ENCODE data around the gene LRRC27. TPM values are rescaled to one million over a fixed set of nuclear protein-coding genes. Genes with fewer than 3 reads are reported as not detected.
A peak's percentile ranks its signal among the peaks of the same experiment; 100 is the strongest.

Gene LRRC27
- polyA plus RNA-seq, 3 donors: 3.6 to 12.8 (median 3.6) TPM

- intact Hi-C loops (cut with micrococcal nuclease): no loop called here
- peaks cover 4 to 7% (median 5%) of the 10 kb centered on the region in 3 donors for H3K27me3 Mint-ChIP-seq (ENCODE audit: low read depth in 3 of 3)
- over 99% methylated on average over 10 of the region's 13 CpGs for WGBS (ENCODE audit: insufficient coverage)
- H2AFZ ChIP-seq (ENCODE audit: insufficient read depth, low read depth, low read length, poor library complexity, severe bottlenecking): no peak overlapping the region
- H3K9ac ChIP-seq (ENCODE audit: insufficient read depth, low read length, poor library complexity, severe bottlenecking): no peak overlapping the region
- H3K36me3 ChIP-seq (replicated peaks in 1 of 2; ENCODE audit: control insufficient read depth in 1 of 2, insufficient read depth in 2 of 2, low read length in 2 of 2): peaks cover 10 to 25% of the 10 kb centered on the region in 2 donors
- peaks cover 2 to 12% of the 10 kb centered on the region in 2 donors for H3K4me1 ChIP-seq (ENCODE audit: control insufficient read depth in 1 of 2, insufficient read depth in 2 of 2, low read length in 2 of 2)
- no peak overlapping the region for H3K4me3 Mint-ChIP-seq
- no peak for DNase-seq
- no peak overlapping the region for H3K4me3 ChIP-seq (replicated peaks in 1 of 3; ENCODE audit: low read depth in 2 of 3, low read length in 3 of 3)
- H3K27ac ChIP-seq (ENCODE audit: low read depth in 1 of 2, low read length in 2 of 2): no peak overlapping the region
- no peaks in the 10 kb centered on the region for H3K9me3 ChIP-seq (replicated peaks in 1 of 2; ENCODE audit: control insufficient read depth in 1 of 2, insufficient read depth in 1 of 2, low read length in 2 of 2)
- no peak overlapping the region for H3K27ac Mint-ChIP-seq
- no peaks in the 10 kb centered on the region for H3K79me2 ChIP-seq (ENCODE audit: insufficient read depth, low read length)
- H4K20me1 ChIP-seq (ENCODE audit: insufficient read depth, low read length): no peaks in the 10 kb centered on the region
- no peak overlapping the region for H3K4me2 ChIP-seq (replicated peaks; ENCODE audit: extremely low read depth, low read length, poor library complexity, severe bottlenecking)
- no peaks in the 10 kb centered on the region for H3K27me3 ChIP-seq (ENCODE audit: control insufficient read depth in 2 of 2, insufficient read depth in 2 of 2, low read length in 2 of 2)
- H3K4me1 Mint-ChIP-seq: peaks cover 15% of the 10 kb centered on the region
- H3K36me3 Mint-ChIP-seq: peaks cover 32 to 39% of the 10 kb centered on the region in 2 donors
- TF ChIP-seq, protein P1, sequence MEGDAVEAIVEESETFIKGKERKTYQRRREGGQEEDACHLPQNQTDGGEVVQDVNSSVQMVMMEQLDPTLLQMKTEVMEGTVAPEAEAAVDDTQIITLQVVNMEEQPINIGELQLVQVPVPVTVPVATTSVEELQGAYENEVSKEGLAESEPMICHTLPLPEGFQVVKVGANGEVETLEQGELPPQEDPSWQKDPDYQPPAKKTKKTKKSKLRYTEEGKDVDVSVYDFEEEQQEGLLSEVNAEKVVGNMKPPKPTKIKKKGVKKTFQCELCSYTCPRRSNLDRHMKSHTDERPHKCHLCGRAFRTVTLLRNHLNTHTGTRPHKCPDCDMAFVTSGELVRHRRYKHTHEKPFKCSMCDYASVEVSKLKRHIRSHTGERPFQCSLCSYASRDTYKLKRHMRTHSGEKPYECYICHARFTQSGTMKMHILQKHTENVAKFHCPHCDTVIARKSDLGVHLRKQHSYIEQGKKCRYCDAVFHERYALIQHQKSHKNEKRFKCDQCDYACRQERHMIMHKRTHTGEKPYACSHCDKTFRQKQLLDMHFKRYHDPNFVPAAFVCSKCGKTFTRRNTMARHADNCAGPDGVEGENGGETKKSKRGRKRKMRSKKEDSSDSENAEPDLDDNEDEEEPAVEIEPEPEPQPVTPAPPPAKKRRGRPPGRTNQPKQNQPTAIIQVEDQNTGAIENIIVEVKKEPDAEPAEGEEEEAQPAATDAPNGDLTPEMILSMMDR (IDR thresholded peaks at IDR 0.05): no peak
- H3K9me3 Mint-ChIP-seq: peaks cover 0 to 6% (median 0%) of the 10 kb centered on the region in 7 donors
Measured at GRCh38 chr10:132369636-132370185, 37.7 kb downstream of the LRRC27 start.

GRCh38 chr10:132370426-132371340 lies 38.7 kb downstream of the LRRC27 start:
- no peak overlapping the region for H3K9ac ChIP-seq (ENCODE audit: insufficient read depth, low read length, poor library complexity, severe bottlenecking)
- DNase-seq: no peak
- H3K27me3 ChIP-seq (ENCODE audit: control insufficient read depth in 2 of 2, insufficient read depth in 2 of 2, low read length in 2 of 2): no peaks in the 10 kb centered on the region
- peaks cover 10 to 18% of the 10 kb centered on the region in 2 donors for H3K36me3 ChIP-seq (replicated peaks in 1 of 2; ENCODE audit: control insufficient read depth in 1 of 2, insufficient read depth in 2 of 2, low read length in 2 of 2)
- Mint-ChIP-seq H3K27me3 (ENCODE audit: low read depth in 3 of 3) (peaks cover 5 to 8% (median 5%) of the 10 kb centered on the region in 3 donors), H3K9me3 (peaks cover 0 to 6% (median 0%) of the 10 kb centered on the region in 7 donors), H3K36me3 (peaks cover 25 to 33% of the 10 kb centered on the region in 2 donors), H3K4me3 (no peak overlapping the region), H3K4me1 (peaks cover 20% of the 10 kb centered on the region), H3K27ac (peak overlapping the region in 2 of 7 donors; percentile 37 to 50)
- H3K9me3 ChIP-seq (replicated peaks in 1 of 2; ENCODE audit: control insufficient read depth in 1 of 2, insufficient read depth in 1 of 2, low read length in 2 of 2): no peaks in the 10 kb centered on the region
- no peak overlapping the region for H3K4me3 ChIP-seq (replicated peaks in 1 of 3; ENCODE audit: low read depth in 2 of 3, low read length in 3 of 3)
- no peak overlapping the region for H3K4me2 ChIP-seq (replicated peaks; ENCODE audit: extremely low read depth, low read length, poor library complexity, severe bottlenecking)
- H3K79me2 ChIP-seq (ENCODE audit: insufficient read depth, low read length): no peaks in the 10 kb centered on the region
- WGBS (ENCODE audit: insufficient coverage): 95% methylated on average over 23 of the region's 31 CpGs
- H4K20me1 ChIP-seq (ENCODE audit: insufficient read depth, low read length): no peaks in the 10 kb centered on the region
- H3K27ac ChIP-seq (ENCODE audit: low read depth in 1 of 2, low read length in 2 of 2): no peak overlapping the region
- TF ChIP-seq, protein P1 (IDR thresholded peaks at IDR 0.05): no peak
- H3K4me1 ChIP-seq (ENCODE audit: control insufficient read depth in 1 of 2, insufficient read depth in 2 of 2, low read length in 2 of 2): peaks cover 12 to 22% of the 10 kb centered on the region in 2 donors
- intact Hi-C loops (cut with micrococcal nuclease): no loop called here
- H2AFZ ChIP-seq (ENCODE audit: insufficient read depth, low read depth, low read length, poor library complexity, severe bottlenecking): no peak overlapping the region
